VCaP (cell line): ENCODE results near the gene SFT2D2.
"Not testable (repeated sequence)": the region's sequence is repeated elsewhere in the genome, so short reads cannot be mapped to it uniquely, and the experiment has no call there.

ENCODE experiments used
- H3K27ac ChIP-seq: fragments of 450-650 bp; 2 replicates; pipeline ENCODE4 v1.5.1; 2017
- TF ChIP-seq, protein P1 (sequence below): fragments of 450-650 bp; conservative IDR thresholded peaks from 2 replicates; pipeline ENCODE4 v1.5.1; 2017; ENCODE audit warnings: mild to moderate bottlenecking, moderate library complexity

The SFT2D2 gene

DNA sequence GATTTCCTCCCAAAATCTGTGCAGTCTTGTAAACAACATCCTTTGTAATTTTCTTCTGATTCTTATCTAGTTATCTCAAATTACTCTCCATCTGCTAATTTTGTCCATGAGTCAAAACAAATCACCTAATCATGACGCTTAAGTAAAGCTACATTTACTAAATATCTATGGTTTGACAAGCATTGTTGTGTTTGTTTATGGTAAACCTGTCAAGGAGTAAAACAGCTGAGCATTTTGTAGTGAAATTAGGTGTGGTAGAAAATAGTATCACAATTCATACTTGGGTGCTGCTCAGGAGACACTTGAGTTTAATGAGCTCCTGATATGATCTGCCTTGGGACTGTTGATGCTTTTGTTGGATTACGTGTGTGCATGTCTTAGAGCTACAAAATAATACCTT lies 35.4 kb upstream of the SFT2D2 start:
- TF ChIP-seq, protein P1, sequence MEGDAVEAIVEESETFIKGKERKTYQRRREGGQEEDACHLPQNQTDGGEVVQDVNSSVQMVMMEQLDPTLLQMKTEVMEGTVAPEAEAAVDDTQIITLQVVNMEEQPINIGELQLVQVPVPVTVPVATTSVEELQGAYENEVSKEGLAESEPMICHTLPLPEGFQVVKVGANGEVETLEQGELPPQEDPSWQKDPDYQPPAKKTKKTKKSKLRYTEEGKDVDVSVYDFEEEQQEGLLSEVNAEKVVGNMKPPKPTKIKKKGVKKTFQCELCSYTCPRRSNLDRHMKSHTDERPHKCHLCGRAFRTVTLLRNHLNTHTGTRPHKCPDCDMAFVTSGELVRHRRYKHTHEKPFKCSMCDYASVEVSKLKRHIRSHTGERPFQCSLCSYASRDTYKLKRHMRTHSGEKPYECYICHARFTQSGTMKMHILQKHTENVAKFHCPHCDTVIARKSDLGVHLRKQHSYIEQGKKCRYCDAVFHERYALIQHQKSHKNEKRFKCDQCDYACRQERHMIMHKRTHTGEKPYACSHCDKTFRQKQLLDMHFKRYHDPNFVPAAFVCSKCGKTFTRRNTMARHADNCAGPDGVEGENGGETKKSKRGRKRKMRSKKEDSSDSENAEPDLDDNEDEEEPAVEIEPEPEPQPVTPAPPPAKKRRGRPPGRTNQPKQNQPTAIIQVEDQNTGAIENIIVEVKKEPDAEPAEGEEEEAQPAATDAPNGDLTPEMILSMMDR, result no peak
- no peak overlapping the region for H3K27ac ChIP-seq

DNA sequence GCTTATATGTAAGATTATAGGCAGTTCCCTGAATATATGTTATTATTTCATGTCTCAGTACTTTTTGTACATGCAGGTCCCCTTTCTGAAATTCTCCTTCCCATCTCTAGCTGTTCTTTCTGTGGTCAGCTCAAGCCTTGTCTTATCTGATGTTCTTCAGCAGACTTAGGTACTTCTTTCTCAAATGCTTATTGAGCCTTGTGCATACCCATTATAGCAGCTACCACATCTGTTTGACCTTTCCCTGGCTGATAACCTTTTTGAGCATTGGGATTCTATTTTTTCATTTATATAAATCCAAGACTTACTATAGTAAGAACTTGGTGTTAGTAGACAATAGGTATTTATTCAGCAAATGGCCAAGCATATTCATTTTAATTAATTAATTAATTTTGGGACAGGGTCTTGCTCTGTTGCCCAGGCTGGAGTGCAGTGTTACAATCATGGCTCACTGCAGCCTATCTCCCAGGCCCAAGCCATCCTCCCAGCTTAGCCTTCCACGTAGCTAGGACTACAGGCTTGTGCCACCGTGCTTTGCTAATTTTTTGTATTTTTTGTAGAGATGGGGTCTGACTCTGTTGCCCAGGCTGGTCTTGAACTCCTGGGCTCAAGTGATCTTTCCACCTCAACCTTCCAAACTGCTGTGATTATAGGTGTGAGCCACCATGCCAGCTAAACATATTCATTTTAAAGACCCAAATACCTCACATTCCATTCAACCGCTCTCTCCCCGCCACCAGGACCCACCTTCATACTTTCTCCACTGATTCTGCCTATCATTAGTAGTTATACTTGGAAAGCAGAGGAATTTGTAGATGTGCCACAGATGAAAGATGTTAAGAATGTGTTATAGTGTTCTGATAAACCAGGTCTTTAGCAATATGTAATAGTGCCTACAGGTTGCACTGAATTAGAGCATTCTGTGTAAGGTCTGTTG lies 30.3 kb upstream of the SFT2D2 start:
- TF ChIP-seq, protein P1, result no peak
- no peak overlapping the region for H3K27ac ChIP-seq

DNA sequence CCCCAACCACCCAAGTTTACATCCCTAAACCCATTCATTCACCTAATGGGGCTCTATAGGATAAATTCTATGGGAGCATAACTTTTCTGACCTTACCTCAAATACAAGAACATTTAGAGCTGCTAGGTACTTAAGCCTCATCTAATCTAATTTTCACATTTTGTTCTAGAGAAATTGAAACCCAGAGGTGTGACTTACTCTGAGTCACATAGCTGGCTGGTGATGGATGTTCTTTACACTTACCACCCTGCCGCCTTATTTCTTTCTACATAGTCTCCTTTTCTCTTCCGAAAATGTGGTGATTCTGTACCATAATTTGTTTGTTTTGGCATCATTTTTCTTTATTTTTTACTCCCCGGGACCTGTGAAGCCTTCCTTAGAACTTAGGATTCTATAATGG lies 26.7 kb upstream of the SFT2D2 start:
- no peak overlapping the region for H3K27ac ChIP-seq
- TF ChIP-seq, protein P1, result no peak

DNA sequence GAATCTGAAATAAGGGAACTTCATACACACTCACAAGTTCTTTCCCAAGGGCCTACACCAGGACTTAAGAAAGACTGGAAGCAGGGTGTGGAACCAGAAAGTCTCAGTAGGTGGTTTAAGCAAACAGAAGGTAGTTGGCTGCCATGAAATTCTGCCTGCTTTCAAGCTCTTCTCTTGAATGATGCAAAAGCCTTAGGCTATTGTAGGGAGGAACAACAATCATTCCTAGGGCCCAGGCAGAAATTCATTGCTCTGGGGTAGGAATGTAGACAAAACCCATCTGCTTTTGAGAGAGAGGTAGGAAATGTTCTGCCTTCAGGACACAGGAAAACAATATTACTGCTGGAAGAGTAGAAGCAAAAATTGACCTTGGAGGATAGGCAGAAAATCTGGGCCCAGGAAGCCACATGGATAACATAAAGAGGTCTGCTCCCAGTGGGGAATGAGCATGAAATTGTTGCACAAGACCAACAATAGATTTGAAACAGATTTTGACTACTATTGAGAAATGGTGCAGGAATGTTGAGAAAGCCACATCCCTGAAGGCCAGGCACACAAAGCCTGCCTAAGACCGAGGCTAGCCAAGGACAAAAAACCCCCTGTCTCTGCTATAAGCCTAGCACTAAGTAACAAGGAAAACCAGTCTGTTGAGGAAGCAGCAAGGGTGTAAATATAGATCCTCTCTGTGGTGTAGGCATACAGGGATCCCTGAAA lies 22.7 kb upstream of the SFT2D2 start:
- no peak overlapping the region for H3K27ac ChIP-seq
- TF ChIP-seq, protein P1, result no peak

DNA sequence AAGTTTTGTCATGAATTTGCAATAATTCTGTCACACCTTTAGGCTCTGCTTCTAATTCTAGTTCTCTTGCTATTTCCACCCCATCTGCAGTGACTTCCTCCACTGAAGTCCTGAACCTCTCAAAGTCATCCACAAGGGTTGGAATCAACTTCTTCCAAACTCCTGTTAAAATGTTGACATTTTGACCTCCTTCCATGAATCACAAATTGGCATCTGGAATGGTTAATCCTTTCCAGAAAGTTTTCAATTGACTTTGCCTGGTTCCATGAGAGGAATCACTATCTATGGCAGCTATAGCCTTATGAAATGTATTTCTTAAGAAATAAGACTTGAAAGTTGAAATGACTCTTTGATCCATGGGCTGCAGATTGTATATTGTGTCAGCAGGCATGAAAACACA lies 19.7 kb upstream of the SFT2D2 start:
- no peak overlapping the region for H3K27ac ChIP-seq
- TF ChIP-seq, protein P1, result no peak

DNA sequence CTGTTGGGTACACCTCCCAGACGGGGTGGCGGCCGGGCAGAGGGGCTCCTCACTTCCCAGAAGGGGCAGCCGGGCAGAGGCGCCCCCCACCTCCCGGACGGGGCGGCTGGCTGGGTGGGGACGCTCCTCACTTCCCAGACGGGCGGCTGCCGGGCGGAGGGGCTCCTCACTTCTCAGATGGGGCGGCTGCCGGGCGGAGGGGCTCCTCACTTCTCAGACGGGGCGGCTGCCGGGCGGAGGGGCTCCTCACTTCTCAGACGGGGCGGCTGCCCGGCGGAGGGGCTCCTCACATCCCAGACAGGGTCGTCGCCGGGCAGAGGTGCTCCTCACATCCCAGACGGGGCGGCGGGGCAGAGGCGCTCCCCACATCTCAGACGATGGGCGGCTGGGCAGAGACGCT lies 18.1 kb upstream of the SFT2D2 start:
- not testable (repeated sequence) for H3K27ac ChIP-seq

DNA sequence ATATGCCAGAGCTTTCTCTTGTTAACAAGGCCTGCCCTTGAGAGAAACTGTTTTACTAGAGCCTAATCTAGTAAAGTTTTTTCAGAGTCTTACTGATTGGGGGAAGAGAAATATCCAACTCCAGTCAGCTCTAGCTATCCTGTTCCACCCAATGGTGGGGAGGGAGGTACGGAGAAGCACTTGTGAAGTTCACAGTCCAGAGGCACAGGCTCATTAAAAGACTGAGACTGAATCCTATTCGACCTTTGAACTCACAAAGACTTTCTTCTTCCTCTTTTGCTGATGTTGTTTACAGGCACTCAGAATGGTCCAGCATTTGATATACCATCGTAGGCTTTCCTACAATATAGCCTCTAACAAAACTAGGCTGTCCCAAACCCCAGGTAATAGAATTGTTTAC lies 15.5 kb upstream of the SFT2D2 start:
- H3K27ac ChIP-seq, result no peak overlapping the region
- TF ChIP-seq, protein P1, result no peak

DNA sequence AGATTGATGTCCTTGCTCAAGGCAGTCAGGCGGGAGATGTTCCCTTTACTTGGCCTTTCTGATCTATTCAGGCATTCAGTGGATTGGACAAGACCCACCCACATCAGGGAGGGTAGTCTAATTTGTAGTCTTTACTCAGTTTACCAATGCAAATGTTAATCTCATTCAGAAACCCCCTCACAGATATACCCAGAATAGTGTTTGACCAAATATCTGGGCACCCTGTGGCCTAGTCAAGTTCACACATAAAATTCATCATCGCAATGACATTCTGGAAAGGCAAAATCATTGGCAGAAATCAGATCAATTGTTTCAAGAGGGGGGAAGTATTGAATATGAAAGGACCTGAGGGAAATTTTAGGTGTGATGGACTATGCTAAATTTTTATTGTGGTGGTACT lies 12.5 kb upstream of the SFT2D2 start:
- TF ChIP-seq, protein P1, result no peak
- no peak overlapping the region for H3K27ac ChIP-seq
